Measurements from ENCODE around the gene NPAS3. TPM values are rescaled to one million over a fixed set of nuclear protein-coding genes. Genes with fewer than 3 reads are reported as not detected.

NPAS3 gene
- total RNA-seq, 6 donors from 2014 or later, result 0.30 to 0.77 (median 0.59) TPM; not detected in 2

- no peaks in the 10 kb centered on the region for H3K9me3 ChIP-seq
- 64 to 73% methylated on average over 2 of the region's 2 CpGs for WGBS, 2 donors
- no peaks in the 10 kb centered on the region for H3K36me3 ChIP-seq
- DNase-seq (no peak), ATAC-seq (ENCODE audit: low FRiP score in 2 of 2) (no peak)
- H3K27me3 ChIP-seq, result no peaks in the 10 kb centered on the region
- no peaks in the 10 kb centered on the region for H3K4me1 ChIP-seq
- no peak overlapping the region for H3K27ac ChIP-seq
- no peak for TF ChIP-seq POLR2A (IDR thresholded peaks at IDR 0.05)
- no peak for TF ChIP-seq POLR2AphosphoS5 (IDR thresholded peaks at IDR 0.05)
- TF ChIP-seq CTCF (IDR thresholded peaks at IDR 0.05), result no peak
- TF ChIP-seq EP300 (IDR thresholded peaks at IDR 0.05), result no peak
- H3K4me3 ChIP-seq, result no peak overlapping the region
These were observed 250.2 kb downstream of the NPAS3 start for GRCh38 chr14:33188880-33189279.

GRCh38 chr14:33191855-33192254 lies 253.2 kb downstream of the NPAS3 start:
- H3K4me1 ChIP-seq, result no peaks in the 10 kb centered on the region
- no peak overlapping the region for H3K27ac ChIP-seq
- no peak overlapping the region for H3K4me3 ChIP-seq
- TF ChIP-seq EP300 (IDR thresholded peaks at IDR 0.05) (no peak), POLR2A (IDR thresholded peaks at IDR 0.05) (no peak), CTCF (IDR thresholded peaks at IDR 0.05) (no peak), POLR2AphosphoS5 (IDR thresholded peaks at IDR 0.05) (no peak)
- DNase-seq (no peak), ATAC-seq (ENCODE audit: low FRiP score in 2 of 2) (no peak)
- no peaks in the 10 kb centered on the region for H3K27me3 ChIP-seq
- H3K9me3 ChIP-seq, result no peaks in the 10 kb centered on the region
- H3K36me3 ChIP-seq, result no peaks in the 10 kb centered on the region

GRCh38 chr14:33194551-33194950 lies 255.9 kb downstream of the NPAS3 start:
- DNase-seq, result no peak
- Histone ChIP-seq H3K36me3 (no peaks in the 10 kb centered on the region), H3K9me3 (peaks cover 0 to 3% (median 0%) of the 10 kb centered on the region in 4 donors), H3K27ac (no peak overlapping the region), H3K27me3 (no peaks in the 10 kb centered on the region), H3K4me3 (no peak overlapping the region), H3K4me1 (no peaks in the 10 kb centered on the region)
- 89 to 90% methylated on average over 4 of the region's 4 CpGs for WGBS, 2 donors
- ATAC-seq (ENCODE audit: low FRiP score in 2 of 2), result no peak
- TF ChIP-seq POLR2AphosphoS5 (IDR thresholded peaks at IDR 0.05) (no peak), CTCF (IDR thresholded peaks at IDR 0.05) (no peak), POLR2A (IDR thresholded peaks at IDR 0.05) (no peak), EP300 (IDR thresholded peaks at IDR 0.05) (no peak)

GRCh38 chr14:33198684-33199083 lies 260.0 kb downstream of the NPAS3 start:
- Histone ChIP-seq H3K9me3 (peaks cover 0 to 3% (median 0%) of the 10 kb centered on the region in 4 donors), H3K27ac (no peak overlapping the region), H3K36me3 (no peaks in the 10 kb centered on the region), H3K27me3 (no peaks in the 10 kb centered on the region), H3K4me3 (no peak overlapping the region), H3K4me1 (no peaks in the 10 kb centered on the region)
- TF ChIP-seq CTCF (IDR thresholded peaks at IDR 0.05), result no peak
- TF ChIP-seq EP300 (IDR thresholded peaks at IDR 0.05), result no peak
- no peak for TF ChIP-seq POLR2AphosphoS5 (IDR thresholded peaks at IDR 0.05)
- TF ChIP-seq POLR2A (IDR thresholded peaks at IDR 0.05), result no peak
- ATAC-seq (ENCODE audit: low FRiP score in 2 of 2) (peak in 1 of 2 donors; percentile 37), DNase-seq (peak in 1 of 2 donors; percentile 76)
- 96% methylated on average over 25 of the region's 25 CpGs; no CpG with 5 or more reads in 1 of the 2 donors for WGBS, 2 donors

- DNase-seq, result no peak
- no peak overlapping the region for H3K4me3 ChIP-seq
- no peaks in the 10 kb centered on the region for H3K4me1 ChIP-seq
- 71 to 82% methylated on average over 2 of the region's 2 CpGs for WGBS, 2 donors
- no peak for TF ChIP-seq POLR2A (IDR thresholded peaks at IDR 0.05)
- TF ChIP-seq POLR2AphosphoS5 (IDR thresholded peaks at IDR 0.05), result no peak
- TF ChIP-seq CTCF (IDR thresholded peaks at IDR 0.05), result no peak
- TF ChIP-seq EP300 (IDR thresholded peaks at IDR 0.05), result no peak
- H3K27me3 ChIP-seq, result no peaks in the 10 kb centered on the region
- no peak for ATAC-seq (ENCODE audit: low FRiP score in 2 of 2)
- peaks cover 0 to 3% (median 0%) of the 10 kb centered on the region in 4 donors for H3K9me3 ChIP-seq
- H3K27ac ChIP-seq, result no peak overlapping the region
- no peaks in the 10 kb centered on the region for H3K36me3 ChIP-seq
These were observed 262.4 kb downstream of the NPAS3 start for GRCh38 chr14:33201116-33201515.
